Measurements from ENCODE around the gene CATSPERZ.
A peak's percentile ranks its signal among the peaks of the same experiment; 100 is the strongest.

Gene CATSPERZ

GRCh38 chr11:64327375-64327774 lies 27.2 kb downstream of the CATSPERZ start:
- no peak for DNase-seq
- H3K27ac Mint-ChIP-seq, result no peak overlapping the region
- TF ChIP-seq, protein P1, sequence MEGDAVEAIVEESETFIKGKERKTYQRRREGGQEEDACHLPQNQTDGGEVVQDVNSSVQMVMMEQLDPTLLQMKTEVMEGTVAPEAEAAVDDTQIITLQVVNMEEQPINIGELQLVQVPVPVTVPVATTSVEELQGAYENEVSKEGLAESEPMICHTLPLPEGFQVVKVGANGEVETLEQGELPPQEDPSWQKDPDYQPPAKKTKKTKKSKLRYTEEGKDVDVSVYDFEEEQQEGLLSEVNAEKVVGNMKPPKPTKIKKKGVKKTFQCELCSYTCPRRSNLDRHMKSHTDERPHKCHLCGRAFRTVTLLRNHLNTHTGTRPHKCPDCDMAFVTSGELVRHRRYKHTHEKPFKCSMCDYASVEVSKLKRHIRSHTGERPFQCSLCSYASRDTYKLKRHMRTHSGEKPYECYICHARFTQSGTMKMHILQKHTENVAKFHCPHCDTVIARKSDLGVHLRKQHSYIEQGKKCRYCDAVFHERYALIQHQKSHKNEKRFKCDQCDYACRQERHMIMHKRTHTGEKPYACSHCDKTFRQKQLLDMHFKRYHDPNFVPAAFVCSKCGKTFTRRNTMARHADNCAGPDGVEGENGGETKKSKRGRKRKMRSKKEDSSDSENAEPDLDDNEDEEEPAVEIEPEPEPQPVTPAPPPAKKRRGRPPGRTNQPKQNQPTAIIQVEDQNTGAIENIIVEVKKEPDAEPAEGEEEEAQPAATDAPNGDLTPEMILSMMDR (IDR thresholded peaks at IDR 0.05), result no peak
- H3K4me3 Mint-ChIP-seq, result no peak overlapping the region
- H3K9me3 Mint-ChIP-seq, result no peaks in the 10 kb centered on the region
- no peaks in the 10 kb centered on the region for H3K36me3 Mint-ChIP-seq (ENCODE audit: low read depth)
- H3K27me3 Mint-ChIP-seq (ENCODE audit: low read depth, poor library complexity), result peaks cover 3% of the 10 kb centered on the region
- H3K4me1 Mint-ChIP-seq, result peaks cover 33% of the 10 kb centered on the region

GRCh38 chr11:64327993-64328392 lies 27.8 kb downstream of the CATSPERZ start:
- H3K9me3 Mint-ChIP-seq, result no peaks in the 10 kb centered on the region
- no peaks in the 10 kb centered on the region for H3K36me3 Mint-ChIP-seq (ENCODE audit: low read depth)
- no peak for DNase-seq
- peak overlapping the region; percentile 47 for H3K27ac Mint-ChIP-seq
- peaks cover 7% of the 10 kb centered on the region for H3K27me3 Mint-ChIP-seq (ENCODE audit: low read depth, poor library complexity)
- H3K4me3 Mint-ChIP-seq, result no peak overlapping the region
- H3K4me1 Mint-ChIP-seq, result peaks cover 29% of the 10 kb centered on the region
- TF ChIP-seq, protein P1 (IDR thresholded peaks at IDR 0.05), result no peak

DNA sequence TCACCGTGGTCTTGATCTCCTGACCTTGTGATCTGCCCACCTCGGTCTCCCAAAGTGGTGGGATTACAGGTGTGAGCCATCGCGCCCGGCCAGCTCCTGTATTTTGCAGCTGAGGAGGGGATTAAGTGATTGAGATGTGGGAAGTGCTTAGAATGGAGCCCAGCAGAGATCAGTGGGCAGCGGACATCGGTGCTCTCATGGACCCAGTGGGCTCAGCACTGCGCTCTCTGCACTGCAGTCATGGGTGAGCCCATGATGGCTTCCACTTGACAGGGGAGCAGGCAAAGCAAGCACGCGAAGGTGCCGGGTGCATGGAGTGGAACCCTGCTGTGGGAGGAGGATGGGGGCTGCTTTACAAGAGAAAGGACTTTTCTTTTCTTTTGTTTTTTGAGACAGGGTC lies 30.7 kb downstream of the CATSPERZ start:
- TF ChIP-seq, protein P1 (IDR thresholded peaks at IDR 0.05), result no peak
- H3K9me3 Mint-ChIP-seq, result no peaks in the 10 kb centered on the region
- DNase-seq, result no peak
- H3K4me1 Mint-ChIP-seq, result peaks cover 28% of the 10 kb centered on the region
- no peak overlapping the region for H3K4me3 Mint-ChIP-seq
- no peak overlapping the region for H3K27ac Mint-ChIP-seq
- no peaks in the 10 kb centered on the region for H3K36me3 Mint-ChIP-seq (ENCODE audit: low read depth)
- H3K27me3 Mint-ChIP-seq (ENCODE audit: low read depth, poor library complexity), result peaks cover 9% of the 10 kb centered on the region

GRCh38 chr11:64331569-64332371 lies 31.6 kb downstream of the CATSPERZ start:
- no peak for DNase-seq
- TF ChIP-seq, protein P1 (IDR thresholded peaks at IDR 0.05), result peak; percentile 13
- no peak overlapping the region for H3K4me3 Mint-ChIP-seq
- H3K27me3 Mint-ChIP-seq (ENCODE audit: low read depth, poor library complexity), result peaks cover 9% of the 10 kb centered on the region
- no peaks in the 10 kb centered on the region for H3K9me3 Mint-ChIP-seq
- peaks cover 35% of the 10 kb centered on the region for H3K4me1 Mint-ChIP-seq
- no peak overlapping the region for H3K27ac Mint-ChIP-seq
- H3K36me3 Mint-ChIP-seq (ENCODE audit: low read depth), result no peaks in the 10 kb centered on the region

GRCh38 chr11:64333556-64333955 lies 33.4 kb downstream of the CATSPERZ start:
- H3K27ac Mint-ChIP-seq, result no peak overlapping the region
- H3K9me3 Mint-ChIP-seq, result no peaks in the 10 kb centered on the region
- no peak for DNase-seq
- TF ChIP-seq, protein P1 (IDR thresholded peaks at IDR 0.05), result no peak
- H3K4me1 Mint-ChIP-seq, result peaks cover 43% of the 10 kb centered on the region
- no peaks in the 10 kb centered on the region for H3K36me3 Mint-ChIP-seq (ENCODE audit: low read depth)
- H3K27me3 Mint-ChIP-seq (ENCODE audit: low read depth, poor library complexity), result peaks cover 9% of the 10 kb centered on the region
- H3K4me3 Mint-ChIP-seq, result no peak overlapping the region

All from nephron progenitor cell (in vitro differentiated cells).